PC-3 (cell line): ENCODE measurements around the gene PDK1.

Experiments used
- CTCF ChIP-seq: fragments of 300-600 bp; sonication (generic); conservative IDR thresholded peaks from 2 replicates; pipeline ENCODE4 v1.5.1; 2017; ENCODE audit warnings: antibody characterized with exemption, low read depth, mild to moderate bottlenecking, low read length
- EZH2phosphoT487 ChIP-seq: fragments of 300-600 bp; sonication (generic); IDR thresholded peaks from 2 replicates; pipeline ENCODE4 v1.6.1; 2018; ENCODE audit warnings: mild to moderate bottlenecking, antibody characterized with exemption, low read length, borderline replicate concordance

DNA sequence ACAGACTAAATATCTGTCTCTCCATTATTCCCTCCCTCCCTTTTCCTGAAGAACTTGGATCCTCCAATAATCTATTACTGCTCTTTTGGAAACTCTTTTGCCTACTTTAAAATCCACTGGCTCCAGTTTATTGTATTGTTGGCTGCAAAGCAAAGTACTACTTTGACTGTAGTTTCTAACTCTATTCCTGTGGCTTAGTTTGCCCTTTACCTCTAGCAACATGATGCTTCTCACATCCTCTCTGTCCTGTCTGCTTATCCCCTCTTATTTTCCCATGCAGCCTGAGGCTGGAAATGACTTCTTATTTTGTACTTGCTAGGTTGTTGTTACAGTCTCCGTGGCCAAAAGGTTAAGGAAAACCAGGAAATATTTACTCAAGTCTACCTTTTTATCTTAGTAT, 26.8 kb downstream of the PDK1 start:
- TF ChIP-seq CTCF = no peak
- TF ChIP-seq EZH2phosphoT487 = no peak
